ENCODE data around the gene CPEB3.
"Not testable (repeated sequence)": the region's sequence is repeated elsewhere in the genome, so short reads cannot be mapped to it uniquely, and the experiment has no call there.

CPEB3 gene

DNA sequence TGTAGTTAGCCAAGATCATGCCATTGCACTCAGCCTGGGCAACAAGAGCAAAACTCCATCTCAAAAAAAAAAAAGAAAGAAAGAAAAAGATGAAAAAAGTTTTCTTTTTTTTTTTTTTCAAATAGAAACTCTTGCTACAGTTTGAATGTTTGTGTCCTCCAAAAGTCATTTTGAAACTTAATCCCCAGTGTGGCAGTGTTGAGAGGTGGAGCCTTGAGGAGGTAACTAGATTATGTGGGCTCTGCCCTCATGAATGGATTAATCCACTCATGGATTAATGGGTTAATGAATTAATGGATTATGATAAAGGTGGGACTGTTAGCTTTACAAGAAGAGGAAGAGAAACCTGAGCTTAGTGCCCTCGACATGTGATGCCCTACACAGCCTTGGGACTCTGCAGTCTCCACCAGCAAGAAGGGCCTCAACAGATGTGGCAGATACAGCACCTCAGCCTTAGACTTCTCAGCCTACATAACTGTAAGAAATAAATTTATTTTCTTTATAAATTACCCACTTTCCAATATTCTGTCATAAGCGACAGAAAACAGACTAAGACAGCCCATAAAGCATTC lies 25.1 kb downstream of the CPEB3 start:
- no peak for DNase-seq

- DNase-seq, result no peak
Observed at GRCh38 chr10:92264249-92264648, 26.6 kb downstream of the CPEB3 start.

GRCh38 chr10:92263396-92263795 lies 27.5 kb downstream of the CPEB3 start:
- DNase-seq, result no peak

DNA sequence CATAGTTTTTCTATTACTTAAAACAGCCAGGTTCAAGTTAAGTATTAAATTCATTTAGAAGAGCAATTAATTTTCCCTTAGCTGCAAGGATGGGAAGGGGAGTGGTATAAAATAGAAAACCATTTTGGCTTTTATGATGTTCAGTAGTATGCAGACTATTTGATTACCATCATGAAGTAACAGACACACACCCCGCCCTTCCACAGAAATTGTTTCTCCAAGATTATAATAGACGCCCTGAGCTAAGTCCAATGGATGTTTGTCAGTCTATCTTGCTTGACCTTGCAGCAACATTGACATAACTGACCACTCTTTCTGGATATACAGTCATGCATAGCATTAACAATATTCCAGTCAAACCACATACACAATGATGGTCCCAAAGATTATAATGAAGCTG lies 42.3 kb downstream of the CPEB3 start:
- DNase-seq, result no peak

DNA sequence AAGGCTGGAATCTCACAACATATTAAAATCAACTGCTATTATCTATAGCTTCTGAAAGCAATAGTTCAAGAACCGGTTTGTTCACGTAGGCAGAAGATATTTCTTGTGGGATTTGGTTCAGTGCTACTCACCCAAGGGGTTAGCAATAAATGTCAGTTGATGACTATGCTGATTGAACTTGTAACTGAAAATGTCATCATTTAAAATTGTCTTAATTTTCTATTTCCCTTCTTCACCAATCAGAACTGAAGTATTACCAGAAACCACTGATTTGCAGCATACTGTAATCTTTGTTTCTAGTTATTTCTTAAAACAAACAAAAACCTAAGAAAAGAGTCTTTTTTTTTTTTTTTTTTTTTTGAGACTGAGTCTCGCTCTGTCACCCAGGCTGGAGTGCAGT lies 46.1 kb downstream of the CPEB3 start:
- DNase-seq, result no peak

DNA sequence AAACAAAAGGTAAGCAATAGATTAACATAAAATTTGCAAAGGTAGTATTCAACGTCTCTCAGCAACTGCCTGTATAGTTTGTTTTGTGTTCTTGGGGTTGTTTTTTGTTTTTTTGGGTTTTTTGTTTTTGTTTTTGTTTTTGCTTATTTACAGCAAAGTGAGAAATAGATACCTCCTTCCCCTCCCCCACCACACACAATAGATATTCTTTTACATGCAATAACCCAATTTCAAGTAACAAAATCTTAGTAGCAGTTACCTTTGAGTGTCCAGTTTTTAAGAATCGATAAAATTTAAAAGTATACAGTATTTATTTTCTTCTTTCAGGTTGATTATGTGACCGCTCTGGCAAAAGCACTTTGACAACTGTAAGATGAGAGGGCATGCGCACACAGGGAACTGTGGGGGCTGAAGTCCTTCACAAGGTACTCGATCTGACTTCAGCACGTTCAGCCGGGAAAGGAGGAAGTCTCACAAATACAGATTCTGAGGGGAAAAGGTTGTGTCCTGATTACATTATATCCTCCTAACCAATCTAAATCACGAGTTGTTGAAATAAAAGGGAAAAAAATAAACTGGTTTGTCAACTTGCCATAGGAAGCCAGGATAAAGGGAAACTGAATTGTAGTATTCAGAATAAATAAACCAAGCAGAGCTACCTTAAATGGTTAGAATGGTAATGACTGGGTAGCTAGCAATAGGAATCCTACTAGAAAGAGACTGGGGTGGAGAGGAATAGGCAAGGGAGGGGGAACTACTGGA lies 47.8 kb downstream of the CPEB3 start:
- DNase-seq, result peak; percentile 46

DNA sequence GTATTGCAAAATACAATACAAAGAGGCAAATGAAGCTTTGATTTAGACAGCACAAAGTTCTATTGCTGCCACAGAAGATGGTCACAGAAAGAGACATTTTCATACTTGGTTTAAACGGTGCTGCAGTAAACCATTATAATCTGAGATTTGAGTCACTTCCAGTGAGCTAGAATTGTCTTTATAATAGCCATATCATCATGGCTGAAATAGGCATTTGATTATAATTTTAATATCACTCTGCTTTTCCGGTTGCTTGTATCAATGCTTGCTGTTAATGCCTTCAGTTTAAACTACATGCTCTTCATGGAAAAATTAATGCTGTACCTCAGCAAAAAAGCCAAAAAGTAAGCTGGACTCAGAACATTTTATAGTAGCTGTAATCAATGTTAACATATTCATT lies 48.5 kb downstream of the CPEB3 start:
- DNase-seq, result no peak

- no peak for DNase-seq
Observed at GRCh38 chr10:92241501-92241900, 49.4 kb downstream of the CPEB3 start.

- DNase-seq, result peak; percentile 45
Observed at GRCh38 chr10:92241158-92241500, 49.7 kb downstream of the CPEB3 start.

DNA sequence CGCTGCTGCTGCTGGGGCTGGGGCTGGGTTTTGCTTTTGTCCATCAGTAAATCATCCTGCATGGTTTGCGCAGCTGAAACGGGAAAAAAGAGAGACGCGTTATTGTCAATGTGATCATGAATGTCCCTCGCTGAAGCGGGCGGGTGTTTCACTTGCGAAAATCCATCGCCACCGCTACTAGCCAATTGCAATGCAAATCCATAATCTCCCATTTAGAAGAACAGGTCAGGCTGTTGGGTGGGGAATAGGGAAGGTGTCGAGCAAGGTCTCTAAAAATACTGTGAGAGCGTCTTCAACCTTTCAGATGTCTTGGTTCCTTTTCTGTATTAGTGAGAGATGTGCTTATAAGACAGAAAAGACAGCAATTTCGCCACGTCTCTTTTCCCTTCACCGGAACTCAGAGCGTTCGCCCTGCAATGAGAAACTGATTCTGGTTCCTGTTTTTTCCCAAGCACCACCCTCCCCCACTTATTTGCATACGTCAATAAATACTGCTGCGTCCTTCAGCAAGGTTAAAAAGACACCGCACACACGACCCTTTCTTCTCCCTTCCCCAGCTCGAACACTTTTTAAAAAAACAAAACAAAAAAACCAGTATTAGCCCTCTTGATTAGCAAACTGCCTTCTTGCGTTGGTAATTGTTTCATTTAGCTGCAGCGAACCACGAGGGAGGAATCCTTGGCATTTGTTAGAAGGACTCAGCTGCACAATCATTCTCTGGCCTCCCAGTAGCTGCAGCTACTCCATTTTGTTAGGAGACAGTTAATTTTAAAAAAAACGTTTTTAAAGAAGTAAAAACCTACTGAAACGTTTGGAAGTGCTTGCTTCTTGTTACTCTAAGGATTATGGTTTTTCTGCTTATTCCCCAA lies 50.4 kb downstream of the CPEB3 start:
- peak; percentile 67 for DNase-seq

GRCh38 chr10:92239600-92240288 lies 51.1 kb downstream of the CPEB3 start:
- DNase-seq, result peak; percentile 74

DNA sequence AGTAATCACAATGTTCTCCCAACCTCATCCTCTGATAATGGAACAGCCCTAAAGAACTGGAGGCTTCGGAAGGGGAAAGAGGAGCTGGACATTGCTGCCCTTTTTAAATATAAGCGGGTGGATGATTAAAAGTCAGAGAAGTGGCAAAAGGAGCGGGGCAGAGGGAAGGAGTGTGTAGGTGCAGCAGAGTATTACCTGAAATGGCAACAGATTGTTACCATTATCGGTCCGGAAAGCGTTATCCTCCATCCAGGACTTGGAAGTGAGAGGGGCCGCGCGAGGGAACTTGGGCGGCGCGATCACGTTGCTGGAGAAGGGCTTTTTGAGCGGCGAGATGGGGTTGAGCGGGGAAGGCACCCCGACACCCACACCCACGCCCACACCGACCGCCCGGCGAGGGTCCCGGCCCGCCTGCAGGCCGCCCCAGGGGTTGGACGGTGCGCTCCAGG lies 51.7 kb downstream of the CPEB3 start:
- no peak for DNase-seq

DNA sequence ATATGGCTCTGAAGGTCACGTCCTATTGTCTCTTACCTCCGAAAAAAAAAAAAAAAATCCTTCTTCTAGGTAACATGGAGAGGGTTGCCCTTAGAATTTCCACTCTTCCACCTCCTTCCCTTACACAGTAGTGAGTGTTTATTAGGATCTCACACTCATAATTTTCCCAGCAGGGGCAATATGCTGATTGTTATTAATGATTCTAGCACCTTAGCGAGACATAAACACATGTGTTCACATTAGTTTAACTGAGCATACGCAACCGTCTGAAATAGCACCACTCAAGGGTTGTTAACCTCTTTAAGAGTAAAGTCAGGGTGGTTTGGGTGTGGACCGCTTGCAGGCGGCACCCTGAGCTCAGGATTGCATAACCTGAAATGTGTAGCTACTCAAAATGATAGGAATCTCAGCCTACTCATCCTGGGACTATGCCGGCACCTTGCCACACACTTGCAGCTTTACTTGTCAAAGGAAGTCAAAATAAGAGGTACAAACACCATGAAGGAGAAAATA lies 52.2 kb downstream of the CPEB3 start:
- DNase-seq, result no peak

GRCh38 chr10:92238054-92238585 lies 52.8 kb downstream of the CPEB3 start:
- DNase-seq, result no peak

GRCh38 chr10:92231196-92231595 lies 59.7 kb downstream of the CPEB3 start:
- no peak for DNase-seq

DNA sequence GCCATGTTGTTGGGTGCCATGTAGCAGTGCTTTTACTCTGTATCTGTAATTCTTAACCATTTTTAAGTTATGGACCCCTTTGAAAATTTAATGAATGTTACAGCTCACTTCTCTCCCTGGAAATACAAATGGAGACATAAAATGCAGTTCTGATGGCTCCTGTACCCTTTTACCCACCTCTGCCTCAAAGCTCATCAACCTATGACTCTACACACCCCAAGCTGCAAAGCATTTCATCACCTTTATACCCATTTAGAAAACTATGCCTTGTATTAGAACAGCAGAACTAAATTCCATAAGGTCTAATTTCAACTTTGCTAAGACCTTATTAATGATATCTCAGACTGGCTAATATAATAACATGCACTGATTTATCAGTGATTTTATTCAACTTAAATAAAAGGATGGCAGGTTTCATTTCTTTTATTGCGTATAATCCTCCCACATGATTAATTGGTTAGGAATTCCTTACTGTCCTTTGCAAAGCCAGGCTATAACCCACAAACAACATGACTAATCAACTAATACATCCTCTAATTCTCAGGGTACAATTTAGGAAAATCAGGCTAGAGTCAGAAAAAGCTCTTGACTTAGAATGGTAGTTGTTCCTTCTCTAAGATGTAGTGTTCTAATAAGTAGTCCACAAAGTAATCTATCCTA lies 68.1 kb downstream of the CPEB3 start:
- no peak for DNase-seq

DNA sequence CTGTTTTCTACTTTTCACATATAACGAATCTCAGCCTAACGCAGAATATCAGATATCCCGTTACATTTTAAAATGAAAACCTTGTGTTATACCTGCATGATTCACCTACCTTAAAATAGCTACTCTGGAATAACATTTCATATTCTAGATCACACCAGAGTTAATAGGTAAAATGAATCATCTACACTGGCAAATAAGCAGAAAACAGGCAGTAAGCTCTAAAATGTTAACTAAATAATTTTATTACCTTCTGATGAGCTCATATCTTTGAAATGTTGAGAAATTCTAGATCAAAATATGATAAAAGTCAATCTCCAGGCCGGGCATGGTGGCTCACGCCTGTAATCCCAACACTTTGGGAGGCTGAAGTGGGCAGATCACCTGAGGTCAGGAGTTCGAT lies 71.3 kb downstream of the CPEB3 start:
- no peak for DNase-seq

DNA sequence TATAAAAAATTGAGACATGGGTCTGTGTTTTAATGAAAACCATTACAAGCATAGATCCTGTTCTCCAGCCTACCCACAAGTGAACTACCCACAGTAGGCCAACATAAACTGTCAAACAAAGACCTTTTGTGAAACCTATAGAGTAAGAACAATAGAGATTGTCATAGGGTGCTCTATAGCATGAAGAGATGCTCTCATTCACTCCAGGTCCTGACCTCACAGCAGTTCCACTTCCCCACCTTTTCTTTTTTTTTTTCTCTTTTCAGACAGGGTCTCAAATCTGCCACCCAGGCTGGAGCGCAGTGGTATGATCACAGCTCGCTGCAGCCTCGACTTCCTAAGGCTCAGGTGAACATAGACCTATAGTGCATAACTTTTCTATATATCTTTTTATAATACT lies 72.3 kb downstream of the CPEB3 start:
- DNase-seq, result no peak

DNA sequence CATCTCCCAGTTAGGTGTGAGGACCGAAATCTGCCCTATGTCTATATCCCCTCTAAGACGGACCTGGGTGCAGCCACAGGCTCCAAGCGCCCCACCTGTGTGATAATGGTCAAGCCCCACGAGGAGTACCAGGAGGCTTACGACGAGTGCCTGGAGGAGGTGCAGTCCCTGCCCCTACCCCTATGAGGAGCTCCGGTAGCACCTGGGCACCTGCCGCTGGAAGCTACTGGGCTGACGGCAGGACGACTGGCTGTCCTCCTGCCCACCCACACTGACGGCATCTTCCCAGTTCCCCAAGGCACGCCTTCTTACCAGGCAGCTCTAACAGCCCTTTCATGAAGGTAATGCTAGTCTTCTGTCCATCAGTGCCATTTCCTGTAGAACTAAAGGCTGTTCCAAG lies 74.3 kb downstream of the CPEB3 start:
- DNase-seq, result not testable (repeated sequence)

DNA sequence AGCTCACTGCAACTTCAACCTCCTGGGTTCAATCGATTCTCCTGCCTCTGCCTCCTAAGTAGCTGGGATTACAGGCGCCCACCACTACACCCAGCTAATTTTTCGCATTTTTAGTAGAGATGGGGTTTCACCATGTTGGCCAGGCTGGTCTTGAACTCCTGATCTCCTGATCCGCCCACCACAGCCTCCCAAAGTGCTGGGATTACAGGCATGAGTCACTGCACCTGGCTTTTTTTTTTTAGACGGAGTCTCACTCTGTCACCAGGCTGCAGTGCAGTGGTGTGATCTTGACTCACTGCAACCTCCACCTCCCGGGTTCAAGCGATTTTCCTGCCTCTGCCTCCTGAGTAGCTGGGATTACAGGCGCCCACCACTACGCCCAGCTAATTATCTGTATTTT lies 75.7 kb downstream of the CPEB3 start:
- not testable (repeated sequence) for DNase-seq

- no peak for DNase-seq
Observed at GRCh38 chr10:92213049-92213448, 77.8 kb downstream of the CPEB3 start.

DNA sequence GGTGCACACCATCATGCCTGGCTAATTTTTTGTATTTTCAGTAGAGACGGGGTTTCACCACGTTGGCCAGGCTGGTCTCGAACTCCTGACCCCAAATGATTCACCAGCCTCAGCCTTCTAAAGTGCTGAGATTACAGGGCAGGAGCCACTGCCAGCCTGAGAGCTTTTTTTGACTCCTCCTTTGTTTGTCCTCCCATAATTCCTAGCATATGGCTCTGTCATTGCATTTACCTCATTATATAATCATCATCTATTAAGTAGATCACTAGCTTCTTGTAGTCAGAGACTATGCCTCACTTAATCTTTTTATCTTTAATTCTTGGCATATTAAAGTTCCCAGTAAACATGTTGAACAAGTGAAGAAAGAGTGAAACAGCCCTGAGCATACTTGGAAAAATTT lies 82.1 kb downstream of the CPEB3 start:
- DNase-seq, result no peak

Measured in right forelimb (tissue), 1 donor.